ENCODE measurements around the gene CACHD1. TPM values are rescaled to one million over a fixed set of nuclear protein-coding genes. Genes with fewer than 3 reads are reported as not detected.
A peak's percentile ranks its signal among the peaks of the same experiment; 100 is the strongest.

The CACHD1 gene
- polyA plus RNA-seq (2013, experiment 1 of 2) = 40.3 TPM
- polyA plus RNA-seq (2013, experiment 2 of 2) = 39.6 TPM

- peak within 1 kb of the TSS; percentile 89 for H3K4ac ChIP-seq (ENCODE audit: low read depth, low read length)
- H3K36me3 ChIP-seq (ENCODE audit: control insufficient read depth, insufficient read depth, low read length) = no peaks in the 10 kb centered on the region
- H3K79me1 ChIP-seq (ENCODE audit: low read length) = peaks cover 12% of the 10 kb centered on the region
- no peak within 1 kb of the TSS for H4K8ac ChIP-seq (ENCODE audit: low read depth, low read length)
- peak within 1 kb of the TSS; percentile 97 for H3K18ac ChIP-seq (ENCODE audit: low read length)
- peak within 1 kb of the TSS; percentile 79 for H3K27ac ChIP-seq (ENCODE audit: low read depth, low read length)
- H2BK5ac ChIP-seq (ENCODE audit: low read length) = peak within 1 kb of the TSS; percentile 93
- peak within 1 kb of the TSS; percentile 96 for H3K4me3 ChIP-seq (ENCODE audit: low read length)
- H3K4me1 ChIP-seq (ENCODE audit: control insufficient read depth, low read depth, low read length) = peaks cover 17% of the 10 kb centered on the region
- H3K56ac ChIP-seq (ENCODE audit: low read length) = peak within 1 kb of the TSS; percentile 97
- no CpG with 5 or more reads among the region's 82 CpGs for WGBS (ENCODE audit: extremely low coverage, insufficient coverage, low lambda C conversion rate)
- no peaks in the 10 kb centered on the region for H3K27me3 ChIP-seq (ENCODE audit: insufficient read depth, low read length, poor library complexity)
- H4K5ac ChIP-seq (ENCODE audit: low read length) = no peak within 1 kb of the TSS
- H2BK120ac ChIP-seq (ENCODE audit: low read depth, low read length) = peak within 1 kb of the TSS; percentile 75
- DNase-seq = peak; percentile 89
- peak within 1 kb of the TSS; percentile 90 for H3K9ac ChIP-seq (ENCODE audit: low read length)
- H2BK15ac ChIP-seq (replicated peaks; ENCODE audit: low read depth) = peak within 1 kb of the TSS; percentile 45
- peak within 1 kb of the TSS; percentile 56 for H2AK5ac ChIP-seq (ENCODE audit: low read length)
- peaks cover 34% of the 10 kb centered on the region for H3K79me2 ChIP-seq (ENCODE audit: control insufficient read depth, insufficient read depth, low read length)
- H3K4me2 ChIP-seq (ENCODE audit: low read length) = peak within 1 kb of the TSS; percentile 80
- peak within 1 kb of the TSS; percentile 69 for H3K23ac ChIP-seq (ENCODE audit: low read length)
These were observed at the start of gene CACHD1 for GRCh38 chr1:64469977-64470664. Gene CACHD1, plus strand, starts transcription at chr1:64470129. Its CDS starts 616 bp downstream, at chr1:64470745.

GRCh38 chr1:64421377-64421776 lies 48.6 kb upstream of the CACHD1 start:
- H3K4me3 ChIP-seq (ENCODE audit: low read length) = no peak overlapping the region
- H2BK5ac ChIP-seq (ENCODE audit: low read length) = no peak overlapping the region
- no peak overlapping the region for H2BK15ac ChIP-seq (replicated peaks; ENCODE audit: low read depth)
- H3K27me3 ChIP-seq (ENCODE audit: insufficient read depth, low read length, poor library complexity) = no peaks in the 10 kb centered on the region
- H3K9ac ChIP-seq (ENCODE audit: low read length) = no peak overlapping the region
- H3K56ac ChIP-seq (ENCODE audit: low read length) = no peak overlapping the region
- no peak overlapping the region for H4K5ac ChIP-seq (ENCODE audit: low read length)
- no peaks in the 10 kb centered on the region for H3K79me2 ChIP-seq (ENCODE audit: control insufficient read depth, insufficient read depth, low read length)
- H2BK120ac ChIP-seq (ENCODE audit: low read depth, low read length) = no peak overlapping the region
- no peak overlapping the region for H3K18ac ChIP-seq (ENCODE audit: low read length)
- H3K36me3 ChIP-seq (ENCODE audit: control insufficient read depth, insufficient read depth, low read length) = no peaks in the 10 kb centered on the region
- DNase-seq = no peak
- no peak overlapping the region for H3K4me2 ChIP-seq (ENCODE audit: low read length)
- no CpG with 5 or more reads among the region's 4 CpGs for WGBS (ENCODE audit: extremely low coverage, insufficient coverage, low lambda C conversion rate)
- H4K8ac ChIP-seq (ENCODE audit: low read depth, low read length) = no peak overlapping the region
- no peak overlapping the region for H2AK5ac ChIP-seq (ENCODE audit: low read length)
- no peak overlapping the region for H3K27ac ChIP-seq (ENCODE audit: low read depth, low read length)
- H3K79me1 ChIP-seq (ENCODE audit: low read length) = no peaks in the 10 kb centered on the region
- H3K4ac ChIP-seq (ENCODE audit: low read depth, low read length) = no peak overlapping the region
- peaks cover 2% of the 10 kb centered on the region for H3K4me1 ChIP-seq (ENCODE audit: control insufficient read depth, low read depth, low read length)
- no peak overlapping the region for H3K23ac ChIP-seq (ENCODE audit: low read length)

GRCh38 chr1:64423526-64423925 lies 46.4 kb upstream of the CACHD1 start:
- Histone ChIP-seq H3K4me1 (ENCODE audit: control insufficient read depth, low read depth, low read length) (peaks cover 2% of the 10 kb centered on the region), H3K18ac (ENCODE audit: low read length) (no peak overlapping the region), H2BK120ac (ENCODE audit: low read depth, low read length) (no peak overlapping the region), H3K79me2 (ENCODE audit: control insufficient read depth, insufficient read depth, low read length) (no peaks in the 10 kb centered on the region), H3K4me3 (ENCODE audit: low read length) (no peak overlapping the region), H2BK5ac (ENCODE audit: low read length) (no peak overlapping the region), H3K4me2 (ENCODE audit: low read length) (no peak overlapping the region), H4K8ac (ENCODE audit: low read depth, low read length) (no peak overlapping the region), H3K4ac (ENCODE audit: low read depth, low read length) (no peak overlapping the region), H3K36me3 (ENCODE audit: control insufficient read depth, insufficient read depth, low read length) (no peaks in the 10 kb centered on the region), H3K56ac (ENCODE audit: low read length) (no peak overlapping the region), H4K5ac (ENCODE audit: low read length) (no peak overlapping the region), H3K27me3 (ENCODE audit: insufficient read depth, low read length, poor library complexity) (no peaks in the 10 kb centered on the region), H3K27ac (ENCODE audit: low read depth, low read length) (no peak overlapping the region), H3K79me1 (ENCODE audit: low read length) (no peaks in the 10 kb centered on the region), H2BK15ac (replicated peaks; ENCODE audit: low read depth) (no peak overlapping the region), H3K23ac (ENCODE audit: low read length) (no peak overlapping the region), H2AK5ac (ENCODE audit: low read length) (no peak overlapping the region), H3K9ac (ENCODE audit: low read length) (no peak overlapping the region)
- DNase-seq = peak; percentile 71
- no CpG with 5 or more reads among the region's 4 CpGs for WGBS (ENCODE audit: extremely low coverage, insufficient coverage, low lambda C conversion rate)

GRCh38 chr1:64424412-64424811 lies 45.5 kb upstream of the CACHD1 start:
- H4K5ac ChIP-seq (ENCODE audit: low read length) = no peak overlapping the region
- H3K9ac ChIP-seq (ENCODE audit: low read length) = no peak overlapping the region
- H2AK5ac ChIP-seq (ENCODE audit: low read length) = no peak overlapping the region
- no peaks in the 10 kb centered on the region for H3K36me3 ChIP-seq (ENCODE audit: control insufficient read depth, insufficient read depth, low read length)
- H3K27ac ChIP-seq (ENCODE audit: low read depth, low read length) = no peak overlapping the region
- WGBS (ENCODE audit: extremely low coverage, insufficient coverage, low lambda C conversion rate) = no CpG with 5 or more reads among the region's 1 CpG
- no peak overlapping the region for H3K18ac ChIP-seq (ENCODE audit: low read length)
- no peak overlapping the region for H3K4ac ChIP-seq (ENCODE audit: low read depth, low read length)
- H4K8ac ChIP-seq (ENCODE audit: low read depth, low read length) = no peak overlapping the region
- no peak for DNase-seq
- H3K56ac ChIP-seq (ENCODE audit: low read length) = no peak overlapping the region
- H2BK120ac ChIP-seq (ENCODE audit: low read depth, low read length) = no peak overlapping the region
- no peaks in the 10 kb centered on the region for H3K79me1 ChIP-seq (ENCODE audit: low read length)
- no peak overlapping the region for H3K4me3 ChIP-seq (ENCODE audit: low read length)
- H2BK15ac ChIP-seq (replicated peaks; ENCODE audit: low read depth) = no peak overlapping the region
- H3K79me2 ChIP-seq (ENCODE audit: control insufficient read depth, insufficient read depth, low read length) = no peaks in the 10 kb centered on the region
- peaks cover 2% of the 10 kb centered on the region for H3K4me1 ChIP-seq (ENCODE audit: control insufficient read depth, low read depth, low read length)
- H3K27me3 ChIP-seq (ENCODE audit: insufficient read depth, low read length, poor library complexity) = no peaks in the 10 kb centered on the region
- H2BK5ac ChIP-seq (ENCODE audit: low read length) = no peak overlapping the region
- H3K4me2 ChIP-seq (ENCODE audit: low read length) = no peak overlapping the region
- H3K23ac ChIP-seq (ENCODE audit: low read length) = no peak overlapping the region

GRCh38 chr1:64425521-64425920 lies 44.4 kb upstream of the CACHD1 start:
- H3K4me1 ChIP-seq (ENCODE audit: control insufficient read depth, low read depth, low read length) = peaks cover 2% of the 10 kb centered on the region
- H3K36me3 ChIP-seq (ENCODE audit: control insufficient read depth, insufficient read depth, low read length) = no peaks in the 10 kb centered on the region
- no peaks in the 10 kb centered on the region for H3K27me3 ChIP-seq (ENCODE audit: insufficient read depth, low read length, poor library complexity)
- H3K18ac ChIP-seq (ENCODE audit: low read length) = no peak overlapping the region
- no CpG with 5 or more reads among the region's 2 CpGs for WGBS (ENCODE audit: extremely low coverage, insufficient coverage, low lambda C conversion rate)
- H3K23ac ChIP-seq (ENCODE audit: low read length) = no peak overlapping the region
- no peak for DNase-seq
- H3K27ac ChIP-seq (ENCODE audit: low read depth, low read length) = no peak overlapping the region
- H3K4me3 ChIP-seq (ENCODE audit: low read length) = no peak overlapping the region
- H4K5ac ChIP-seq (ENCODE audit: low read length) = no peak overlapping the region
- H3K9ac ChIP-seq (ENCODE audit: low read length) = no peak overlapping the region
- no peaks in the 10 kb centered on the region for H3K79me1 ChIP-seq (ENCODE audit: low read length)
- H4K8ac ChIP-seq (ENCODE audit: low read depth, low read length) = no peak overlapping the region
- H2BK5ac ChIP-seq (ENCODE audit: low read length) = no peak overlapping the region
- no peak overlapping the region for H2AK5ac ChIP-seq (ENCODE audit: low read length)
- no peaks in the 10 kb centered on the region for H3K79me2 ChIP-seq (ENCODE audit: control insufficient read depth, insufficient read depth, low read length)
- H3K4ac ChIP-seq (ENCODE audit: low read depth, low read length) = no peak overlapping the region
- no peak overlapping the region for H2BK15ac ChIP-seq (replicated peaks; ENCODE audit: low read depth)
- H2BK120ac ChIP-seq (ENCODE audit: low read depth, low read length) = no peak overlapping the region
- H3K56ac ChIP-seq (ENCODE audit: low read length) = no peak overlapping the region
- no peak overlapping the region for H3K4me2 ChIP-seq (ENCODE audit: low read length)

- no peak overlapping the region for H3K4ac ChIP-seq (ENCODE audit: low read depth, low read length)
- peaks cover 2% of the 10 kb centered on the region for H3K4me1 ChIP-seq (ENCODE audit: control insufficient read depth, low read depth, low read length)
- H3K4me2 ChIP-seq (ENCODE audit: low read length) = no peak overlapping the region
- H3K23ac ChIP-seq (ENCODE audit: low read length) = no peak overlapping the region
- H2BK15ac ChIP-seq (replicated peaks; ENCODE audit: low read depth) = no peak overlapping the region
- no peak overlapping the region for H2AK5ac ChIP-seq (ENCODE audit: low read length)
- H3K9ac ChIP-seq (ENCODE audit: low read length) = no peak overlapping the region
- no peak overlapping the region for H4K8ac ChIP-seq (ENCODE audit: low read depth, low read length)
- DNase-seq = no peak
- H4K5ac ChIP-seq (ENCODE audit: low read length) = no peak overlapping the region
- no CpG with 5 or more reads among the region's 2 CpGs for WGBS (ENCODE audit: extremely low coverage, insufficient coverage, low lambda C conversion rate)
- H2BK120ac ChIP-seq (ENCODE audit: low read depth, low read length) = no peak overlapping the region
- H3K18ac ChIP-seq (ENCODE audit: low read length) = no peak overlapping the region
- H3K56ac ChIP-seq (ENCODE audit: low read length) = no peak overlapping the region
- H3K79me2 ChIP-seq (ENCODE audit: control insufficient read depth, insufficient read depth, low read length) = no peaks in the 10 kb centered on the region
- H3K4me3 ChIP-seq (ENCODE audit: low read length) = no peak overlapping the region
- no peak overlapping the region for H3K27ac ChIP-seq (ENCODE audit: low read depth, low read length)
- H3K27me3 ChIP-seq (ENCODE audit: insufficient read depth, low read length, poor library complexity) = no peaks in the 10 kb centered on the region
- H3K79me1 ChIP-seq (ENCODE audit: low read length) = no peaks in the 10 kb centered on the region
- H2BK5ac ChIP-seq (ENCODE audit: low read length) = no peak overlapping the region
- no peaks in the 10 kb centered on the region for H3K36me3 ChIP-seq (ENCODE audit: control insufficient read depth, insufficient read depth, low read length)
These were observed 43.2 kb upstream of the CACHD1 start for GRCh38 chr1:64426681-64427080.
